ENCODE data around the gene UBTD1.

- TF ChIP-seq CTCF (IDR thresholded peaks at IDR 0.05; ENCODE audit: insufficient read depth, low read length, poor library complexity, severe bottlenecking) (no peak), EZH2phosphoT487 (conservative IDR thresholded peaks at IDR 0.05; ENCODE audit: low read length) (no peak)
These were observed 84.8 kb downstream of the UBTD1 start for GRCh38 chr10:97583476-97583875.

Data from SU-DHL-6 (cell line).